ENCODE results near the gene SHANK2.
"Not testable (repeated sequence)": the region's sequence is repeated elsewhere in the genome, so short reads cannot be mapped to it uniquely, and the experiment has no call there.

SHANK2 gene

GRCh38 chr11:71242391-71242790, 10.0 kb downstream of the SHANK2 start:
- no peak for DNase-seq

- no peak for DNase-seq
These were observed 10.6 kb downstream of the SHANK2 start for GRCh38 chr11:71241721-71242259.

- DNase-seq, result no peak
These were observed 11.3 kb downstream of the SHANK2 start for GRCh38 chr11:71240865-71241691.

- no peak for DNase-seq
These were observed 12.2 kb downstream of the SHANK2 start for GRCh38 chr11:71240061-71240690.

GRCh38 chr11:71239581-71239980, 12.8 kb downstream of the SHANK2 start:
- DNase-seq, result no peak

GRCh38 chr11:71238941-71239340, 13.4 kb downstream of the SHANK2 start:
- DNase-seq, result no peak

GRCh38 chr11:71238285-71238875, 14.0 kb downstream of the SHANK2 start:
- no peak for DNase-seq

GRCh38 chr11:71237853-71238252, 14.5 kb downstream of the SHANK2 start:
- DNase-seq, result no peak

GRCh38 chr11:71236836-71237475, 15.4 kb downstream of the SHANK2 start:
- DNase-seq, result no peak

- no peak for DNase-seq
These were observed 16.7 kb downstream of the SHANK2 start for GRCh38 chr11:71235719-71236118.

GRCh38 chr11:71233896-71234852, 18.2 kb downstream of the SHANK2 start:
- DNase-seq, result not testable (repeated sequence)

GRCh38 chr11:71232364-71232763, 20.0 kb downstream of the SHANK2 start:
- DNase-seq, result no peak

- DNase-seq, result no peak
These were observed 23.4 kb downstream of the SHANK2 start for GRCh38 chr11:71228961-71229360.

- no peak for DNase-seq
These were observed 25.2 kb downstream of the SHANK2 start for GRCh38 chr11:71227058-71227659.

GRCh38 chr11:71223671-71224660, 28.4 kb downstream of the SHANK2 start:
- DNase-seq, result no peak

- DNase-seq, result no peak
These were observed 29.3 kb downstream of the SHANK2 start for GRCh38 chr11:71223081-71223405.

- DNase-seq, result no peak
These were observed 29.9 kb downstream of the SHANK2 start for GRCh38 chr11:71222318-71223080.

GRCh38 chr11:71221821-71222220, 30.6 kb downstream of the SHANK2 start:
- DNase-seq, result no peak

- no peak for DNase-seq
These were observed 31.2 kb downstream of the SHANK2 start for GRCh38 chr11:71221201-71221600.

All from NCI-H1930 (cell line).